HK-2 (cell line): ENCODE results near the gene SLC2A5.
A peak's percentile ranks its signal among the peaks of the same experiment; 100 is the strongest.

ENCODE experiments used
- DNase-seq: peaks from one replicate; pipeline ENCODE4 v3.0.0-alpha.2; 2018; ENCODE audit not compliant: unreplicated experiment

The SLC2A5 gene

GRCh38 chr1:9088807-9089206 is 19.4 kb upstream of the SLC2A5 start:
- DNase-seq: no peak

- DNase-seq: no peak
Observed at GRCh38 chr1:9087411-9088125, 18.1 kb upstream of the SLC2A5 start.

GRCh38 chr1:9086796-9087195 is 17.4 kb upstream of the SLC2A5 start:
- no peak for DNase-seq

GRCh38 chr1:9086045-9086444 is 16.6 kb upstream of the SLC2A5 start:
- DNase-seq: no peak

GRCh38 chr1:9085306-9085940 is 16.0 kb upstream of the SLC2A5 start:
- no peak for DNase-seq

- peak; percentile 59 for DNase-seq
Observed at GRCh38 chr1:9084906-9085305, 15.5 kb upstream of the SLC2A5 start.

- DNase-seq: no peak
Observed at GRCh38 chr1:9081473-9081872, 12.0 kb upstream of the SLC2A5 start.

GRCh38 chr1:9080705-9081291 is 11.4 kb upstream of the SLC2A5 start:
- peak; percentile 11 for DNase-seq

GRCh38 chr1:9079988-9080704 is 10.7 kb upstream of the SLC2A5 start:
- no peak for DNase-seq

- peak; percentile 3 for DNase-seq
Observed at GRCh38 chr1:9078752-9079500, 9.5 kb upstream of the SLC2A5 start.

GRCh38 chr1:9078015-9078751 is 8.7 kb upstream of the SLC2A5 start:
- no peak for DNase-seq

GRCh38 chr1:9075022-9075421 is 5.6 kb upstream of the SLC2A5 start:
- no peak for DNase-seq

GRCh38 chr1:9073143-9073542 is 3.7 kb upstream of the SLC2A5 start:
- no peak for DNase-seq

- no peak for DNase-seq
Observed at GRCh38 chr1:9071554-9072235, 2.3 kb upstream of the SLC2A5 start.

- DNase-seq: no peak
Observed at GRCh38 chr1:9070486-9070885, 1.1 kb upstream of the SLC2A5 start.

- DNase-seq: no peak
Observed at GRCh38 chr1:9068981-9069325, 482 bp downstream of the SLC2A5 start.

GRCh38 chr1:9066945-9067807 is 2.3 kb downstream of the SLC2A5 start:
- no peak for DNase-seq

GRCh38 chr1:9065213-9065751 is 4.2 kb downstream of the SLC2A5 start:
- DNase-seq: no peak

- no peak for DNase-seq
Observed at GRCh38 chr1:9062846-9063245, 6.6 kb downstream of the SLC2A5 start.
